H9 (cell line): Measurements from ENCODE around the gene LRP1. TPM values are rescaled to one million over a fixed set of nuclear protein-coding genes. Genes with fewer than 3 reads are reported as not detected.

ENCODE experiments used
- DNase-seq: peaks from one replicate; pipeline ENCODE4 v3.0.0-alpha.2; 2017
- H2AFZ ChIP-seq: one replicate; pipeline ENCODE4 v1.6.1; 2013; ENCODE audit warnings: mild to moderate bottlenecking, low read length, control low read depth, moderate library complexity
- H2AK5ac ChIP-seq: 2 replicates; pipeline ENCODE4 v1.6.1; 2013; ENCODE audit warnings: low read length, control low read depth, mixed read lengths; ENCODE audit not compliant: insufficient read length
- H2BK120ac ChIP-seq: one replicate; pipeline ENCODE4 v1.6.1; 2013; ENCODE audit warnings: low read depth, mild to moderate bottlenecking, low read length, control low read depth, inconsistent platforms; ENCODE audit not compliant: poor library complexity, severe bottlenecking
- H2BK12ac ChIP-seq: 2 replicates; pipeline ENCODE4 v1.6.1; 2013; ENCODE audit warnings: low read length, control low read depth, mixed read lengths, low read depth; ENCODE audit not compliant: insufficient read length
- H2BK15ac ChIP-seq: 2 replicates; pipeline ENCODE4 v1.6.1; 2013; ENCODE audit warnings: low read depth, low read length, control low read depth
- H2BK20ac ChIP-seq: one replicate; pipeline ENCODE4 v1.6.1; 2013; ENCODE audit warnings: low read depth, mild to moderate bottlenecking, low read length, control low read depth, inconsistent platforms; ENCODE audit not compliant: poor library complexity, severe bottlenecking
- H2BK5ac ChIP-seq: 2 replicates; pipeline ENCODE4 v1.6.1; 2013; ENCODE audit warnings: low read length, control low read depth, mixed read lengths; ENCODE audit not compliant: insufficient read length
- H3K14ac ChIP-seq: 2 replicates; pipeline ENCODE4 v1.6.1; 2013; ENCODE audit warnings: low read length, control low read depth; ENCODE audit not compliant: insufficient read depth
- H3K18ac ChIP-seq: 2 replicates; pipeline ENCODE4 v1.6.1; 2013; ENCODE audit warnings: low read depth, mild to moderate bottlenecking, mixed read lengths, low read length, control low read depth; ENCODE audit not compliant: insufficient read length
- H3K23ac ChIP-seq: 2 replicates; pipeline ENCODE4 v1.6.1; 2013; ENCODE audit warnings: low read length, control low read depth, mixed read lengths, low read depth; ENCODE audit not compliant: insufficient read length
- H3K23me2 ChIP-seq: 2 replicates; pipeline ENCODE4 v1.6.1; 2013; ENCODE audit warnings: low read depth, mild to moderate bottlenecking, mixed read lengths, low read length, control low read depth; ENCODE audit not compliant: insufficient read length, poor library complexity, severe bottlenecking
- H3K27ac ChIP-seq: 2 replicates; pipeline ENCODE4 v1.5.1; 2013; ENCODE audit warnings: low read length, control low read depth, mixed read lengths, low read depth; ENCODE audit not compliant: insufficient read length
- H3K27me3 ChIP-seq: 2 replicates; pipeline ENCODE4 v1.6.1; 2013; ENCODE audit warnings: low read length, control low read depth, inconsistent platforms; ENCODE audit not compliant: insufficient read depth
- H3K4ac ChIP-seq: 2 replicates; pipeline ENCODE4 v1.6.1; 2013; ENCODE audit warnings: low read depth, mild to moderate bottlenecking, control low read depth, inconsistent platforms, low read length, moderate library complexity
- H3K4me1 ChIP-seq: 2 replicates; pipeline ENCODE4 v1.6.1; 2013; ENCODE audit warnings: low read length, control low read depth, inconsistent platforms; ENCODE audit not compliant: insufficient read depth
- H3K4me2 ChIP-seq: 2 replicates; pipeline ENCODE4 v1.6.1; 2013; ENCODE audit warnings: low read length, control low read depth, mixed read lengths; ENCODE audit not compliant: insufficient read length, insufficient read depth
- H3K56ac ChIP-seq: 2 replicates; pipeline ENCODE4 v1.6.1; 2013; ENCODE audit warnings: low read depth, mild to moderate bottlenecking, mixed read lengths, low read length, control low read depth; ENCODE audit not compliant: insufficient read length
- H3K79me1 ChIP-seq: 2 replicates; pipeline ENCODE4 v1.6.1; 2013; ENCODE audit warnings: low read depth, mild to moderate bottlenecking, moderate library complexity, low read length, control low read depth, inconsistent platforms; ENCODE audit not compliant: insufficient read depth, poor library complexity, severe bottlenecking
- H3K79me2 ChIP-seq: 2 replicates; pipeline ENCODE4 v1.6.1; 2013; ENCODE audit warnings: low read length, control low read depth, inconsistent platforms; ENCODE audit not compliant: insufficient read depth
- H3K9ac ChIP-seq: 2 replicates; pipeline ENCODE4 v1.6.1; 2013; ENCODE audit warnings: low read length, control low read depth, mixed read lengths; ENCODE audit not compliant: insufficient read length; ENCODE audit errors: extremely low read depth
- H3K9me3 ChIP-seq: one replicate; pipeline ENCODE4 v1.6.1; 2013; ENCODE audit warnings: low read depth, low read length, inconsistent platforms; ENCODE audit not compliant: control insufficient read depth
- H3T11ph ChIP-seq: one replicate; pipeline ENCODE4 v1.6.1; 2013; ENCODE audit warnings: mild to moderate bottlenecking, low read length, control low read depth, inconsistent platforms
- H4K20me1 ChIP-seq: one replicate; pipeline ENCODE4 v1.6.1; 2013; ENCODE audit not compliant: control insufficient read depth, insufficient read length, insufficient read depth
- H4K5ac ChIP-seq: 2 replicates; pipeline ENCODE4 v1.6.1; 2013; ENCODE audit warnings: low read depth, mild to moderate bottlenecking, mixed read lengths, low read length, control low read depth; ENCODE audit not compliant: insufficient read length
- H4K8ac ChIP-seq: replicated peaks from 2 replicates; pipeline ENCODE4 v1.6.1; 2013; ENCODE audit warnings: low read length, control low read depth, mixed read lengths, low read depth; ENCODE audit not compliant: insufficient read length
- H4K91ac ChIP-seq: 2 replicates; pipeline ENCODE4 v1.6.1; 2013; ENCODE audit warnings: low read depth, mild to moderate bottlenecking, moderate library complexity, mixed read lengths, low read length, control low read depth; ENCODE audit not compliant: insufficient read length
- H3K27ac Mint-ChIP-seq, 3 experiments: 2 replicates in 2 of 3; 3 replicates in 1 of 3; pipeline ENCODE4 v1.8.0; 2020 to 2021; ENCODE audit warnings: mixed read lengths in 3 of 3, mild to moderate bottlenecking in 1 of 3, moderate library complexity in 1 of 3
- H3K27me3 Mint-ChIP-seq: 2 replicates; pipeline ENCODE4 v1.8.0; 2021; ENCODE audit warnings: low read depth, mild to moderate bottlenecking, moderate library complexity, mixed read lengths
- H3K36me3 Mint-ChIP-seq, 3 experiments: 2 replicates in 2 of 3; 3 replicates in 1 of 3; pipeline ENCODE4 v1.8.0; 2020 to 2021; ENCODE audit warnings: low read depth in 3 of 3, mixed read lengths in 3 of 3; ENCODE audit not compliant: insufficient read depth in 1 of 3
- H3K4me1 Mint-ChIP-seq, 2 experiments: 2 replicates each; pipeline ENCODE4 v1.8.0; 2020; ENCODE audit warnings: mixed read lengths in 2 of 2
- H3K4me3 Mint-ChIP-seq, 2 experiments: 2 replicates in 1 of 2; 3 replicates in 1 of 2; pipeline ENCODE4 v1.8.0; 2020 to 2021; ENCODE audit warnings: mild to moderate bottlenecking in 2 of 2, mixed read lengths in 2 of 2, moderate library complexity in 1 of 2
- H3K9me3 Mint-ChIP-seq, 2 experiments: 2 replicates in 1 of 2; 3 replicates in 1 of 2; pipeline ENCODE4 v1.8.0; 2020; ENCODE audit warnings: mild to moderate bottlenecking in 2 of 2, mixed read lengths in 2 of 2, moderate library complexity in 1 of 2
- CTCF ChIP-seq: fragments of 200-600 bp; sonication (generic); conservative IDR thresholded peaks from 3 replicates; pipeline ENCODE4 v1.8.0; 2021; ENCODE audit warnings: antibody characterized with exemption, mild to moderate bottlenecking
- WGBS: extraction: QIAGEN DNeasy Blood & Tissue Kit; methylation state at CpG from one replicate; pipeline ENCODE4 v1.1.7; 2013; ENCODE audit warnings: missing lambda C conversion rate, low lambda C conversion rate, mixed read lengths; ENCODE audit not compliant: insufficient read length; ENCODE audit errors: extremely low coverage; 5-methylcytosine and 5-hydroxymethylcytosine counted together
- total RNA-seq: library from RNA; stranded (reverse); gene quantifications from 2 replicates; pipeline ENCODE4 v1.2.1, GENCODE V29; 2021

Gene LRP1
- total RNA-seq, 1 experiment from 2014 or later = 115 TPM

- no peak overlapping the region for H3K27ac ChIP-seq
- no peak overlapping the region for H3K9ac ChIP-seq
- no peak overlapping the region for H2AFZ ChIP-seq
- H3T11ph ChIP-seq = no peak overlapping the region
- no peak overlapping the region for H2BK120ac ChIP-seq
- no peak overlapping the region for H4K5ac ChIP-seq
- no peak overlapping the region for H2BK15ac ChIP-seq
- H3K79me2 ChIP-seq = no peaks in the 10 kb centered on the region
- Mint-ChIP-seq H3K36me3 (peaks cover 38 to 87% (median 71%) of the 10 kb centered on the region in 3 experiments; a peak in 6 of 7 replicates), H3K27me3 (no peaks in the 10 kb centered on the region), H3K4me1 (peaks cover 22 to 28% of the 10 kb centered on the region in 2 experiments), H3K4me3 (peak overlapping the region in 1 of 2 experiments; percentile 5; a peak in 2 of 5 replicates), H3K9me3 (no peaks in the 10 kb centered on the region), H3K27ac (peak overlapping the region in 2 of 3 experiments; percentile 42 to 89; a peak in 4 of 7 replicates)
- no peaks in the 10 kb centered on the region for H3K4me1 ChIP-seq
- H2BK20ac ChIP-seq = no peak overlapping the region
- no peak overlapping the region for H3K23ac ChIP-seq
- H3K56ac ChIP-seq = no peak overlapping the region
- H3K4me2 ChIP-seq = no peak overlapping the region
- no peaks in the 10 kb centered on the region for H3K9me3 ChIP-seq
- H3K18ac ChIP-seq = no peak overlapping the region
- no peak for TF ChIP-seq CTCF
- H4K20me1 ChIP-seq = peaks cover under 1% of the 10 kb centered on the region
- no peaks in the 10 kb centered on the region for H3K79me1 ChIP-seq
- no peak overlapping the region for H2BK12ac ChIP-seq
- no peaks in the 10 kb centered on the region for H3K27me3 ChIP-seq
- no peak for DNase-seq
- H2BK5ac ChIP-seq = no peak overlapping the region
- no CpG with 5 or more reads among the region's 4 CpGs for WGBS
- no peak overlapping the region for H2AK5ac ChIP-seq
- no peak overlapping the region for H4K91ac ChIP-seq
- no peak overlapping the region for H4K8ac ChIP-seq
- no peak overlapping the region for H3K4ac ChIP-seq
- no peak overlapping the region for H3K14ac ChIP-seq
- H3K23me2 ChIP-seq = no peaks in the 10 kb centered on the region
These were observed 24.4 kb downstream of the LRP1 start for GRCh38 chr12:57152639-57153038.
